ENCODE data around the gene THEMIS.
"Not testable (repeated sequence)": the region's sequence is repeated elsewhere in the genome, so short reads cannot be mapped to it uniquely, and the experiment has no call there.

Gene THEMIS, protein sequence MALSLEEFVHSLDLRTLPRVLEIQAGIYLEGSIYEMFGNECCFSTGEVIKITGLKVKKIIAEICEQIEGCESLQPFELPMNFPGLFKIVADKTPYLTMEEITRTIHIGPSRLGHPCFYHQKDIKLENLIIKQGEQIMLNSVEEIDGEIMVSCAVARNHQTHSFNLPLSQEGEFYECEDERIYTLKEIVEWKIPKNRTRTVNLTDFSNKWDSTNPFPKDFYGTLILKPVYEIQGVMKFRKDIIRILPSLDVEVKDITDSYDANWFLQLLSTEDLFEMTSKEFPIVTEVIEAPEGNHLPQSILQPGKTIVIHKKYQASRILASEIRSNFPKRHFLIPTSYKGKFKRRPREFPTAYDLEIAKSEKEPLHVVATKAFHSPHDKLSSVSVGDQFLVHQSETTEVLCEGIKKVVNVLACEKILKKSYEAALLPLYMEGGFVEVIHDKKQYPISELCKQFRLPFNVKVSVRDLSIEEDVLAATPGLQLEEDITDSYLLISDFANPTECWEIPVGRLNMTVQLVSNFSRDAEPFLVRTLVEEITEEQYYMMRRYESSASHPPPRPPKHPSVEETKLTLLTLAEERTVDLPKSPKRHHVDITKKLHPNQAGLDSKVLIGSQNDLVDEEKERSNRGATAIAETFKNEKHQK

DNA sequence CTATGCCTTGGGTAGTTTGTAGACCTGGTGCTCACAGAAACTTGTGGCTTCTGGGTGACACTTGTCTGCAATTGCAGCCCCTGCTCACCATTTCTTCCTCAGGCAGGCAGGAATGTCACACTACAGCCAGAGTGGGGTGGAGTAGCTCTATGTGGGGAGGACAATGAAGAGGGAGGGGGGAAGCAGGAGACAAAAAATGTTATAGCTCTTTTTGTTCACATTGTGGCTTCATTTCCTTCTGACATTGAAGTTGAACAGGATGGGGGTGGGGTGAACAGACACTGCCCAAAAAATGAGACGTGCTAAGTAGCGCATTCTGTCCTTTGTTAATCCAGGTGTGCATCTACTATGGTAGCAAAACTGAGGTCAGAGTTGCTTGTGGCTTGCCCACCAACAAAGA is at the start of gene THEMIS:
TSS of gene THEMIS (minus strand) at position 124 of the 400 bp plus-strand sequence. CDS start 126 bp downstream, outside the sequence.
- no peak for DNase-seq

DNA sequence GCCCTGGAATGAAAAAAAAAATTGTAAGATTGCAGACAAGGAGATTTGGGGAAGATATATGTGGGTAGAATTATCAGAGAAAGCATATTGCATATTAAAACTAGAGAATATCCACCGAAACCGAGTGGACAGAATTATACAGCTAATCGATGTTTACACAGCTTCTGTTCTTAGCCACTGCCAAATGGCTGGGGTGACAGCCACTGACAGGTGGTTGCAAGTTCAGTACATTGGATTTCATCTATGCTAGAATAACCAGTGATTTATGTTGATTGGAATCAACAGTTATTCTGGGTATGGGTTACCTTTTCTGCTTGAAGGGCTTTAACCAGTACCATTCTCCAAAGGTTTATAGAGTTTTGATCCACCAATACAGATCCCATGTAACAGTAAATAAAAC is 48.4 kb upstream of the THEMIS start:
- no peak for DNase-seq

DNA sequence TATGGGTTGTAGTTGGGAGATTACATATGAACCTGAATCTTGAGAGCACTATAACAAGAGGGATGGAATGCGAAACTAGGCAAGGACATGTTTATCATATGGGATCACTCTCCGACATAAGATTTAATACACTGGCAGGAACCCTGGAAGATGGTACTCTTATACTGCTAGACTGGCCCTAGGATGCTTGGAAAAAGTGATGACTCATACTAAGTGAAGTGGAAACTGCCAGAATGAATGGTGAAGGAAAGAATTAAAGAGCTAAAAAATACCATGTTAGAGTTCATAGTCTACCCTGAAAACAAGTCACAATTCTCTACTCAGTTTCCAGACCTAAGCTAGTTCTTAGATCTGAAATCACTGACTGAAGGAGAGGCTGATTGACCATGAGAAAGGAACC is 45.5 kb upstream of the THEMIS start:
- no peak for DNase-seq

DNA sequence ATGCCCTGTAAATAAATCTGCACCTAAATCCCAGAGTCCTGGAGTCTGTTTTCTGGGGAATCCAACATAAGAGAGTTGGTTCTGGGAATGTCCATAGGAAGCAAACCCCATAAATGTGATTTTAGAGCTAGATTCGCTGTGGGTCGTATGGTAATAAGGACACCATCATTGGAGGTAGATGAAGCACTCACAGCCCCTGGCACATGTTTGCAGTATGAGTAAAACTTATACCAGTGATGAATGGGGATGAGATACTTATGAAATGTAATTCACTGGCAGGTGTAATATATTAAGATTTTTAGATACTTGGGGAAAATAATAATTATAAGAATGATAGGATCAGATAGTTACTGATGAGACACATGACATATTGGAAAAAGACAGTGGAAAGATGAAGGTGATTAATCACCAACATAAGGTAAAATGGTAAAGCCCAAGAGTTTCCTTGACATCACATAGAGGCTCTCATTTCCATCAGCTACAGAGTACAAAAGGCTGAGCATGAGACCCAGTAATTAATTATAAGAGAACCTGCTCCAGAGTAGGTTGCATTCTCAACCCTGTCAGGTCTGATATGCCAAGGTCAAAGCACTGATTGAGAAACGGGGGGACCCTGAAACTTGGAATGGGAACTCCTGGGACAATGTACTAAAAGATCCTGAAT is 44.7 kb upstream of the THEMIS start:
- no peak for DNase-seq

DNA sequence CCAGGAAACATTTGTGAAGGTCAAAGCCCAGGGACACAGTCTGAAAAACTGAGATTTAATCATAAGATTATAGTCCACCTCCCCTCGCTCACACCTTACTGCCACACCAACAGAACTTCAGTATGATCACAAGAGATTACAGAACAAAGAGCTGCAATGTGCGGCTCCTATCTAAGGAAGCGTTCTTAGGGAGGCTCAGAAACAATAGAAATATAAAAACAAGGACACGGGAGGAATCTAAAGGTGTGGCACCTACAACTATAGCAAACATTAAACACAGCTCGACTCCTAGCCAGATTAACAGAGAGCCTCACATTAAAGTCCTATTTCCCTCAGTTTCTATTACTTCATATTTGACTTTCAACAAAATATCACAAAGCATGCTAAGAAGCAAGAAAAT is 40.4 kb upstream of the THEMIS start:
- no peak for DNase-seq

DNA sequence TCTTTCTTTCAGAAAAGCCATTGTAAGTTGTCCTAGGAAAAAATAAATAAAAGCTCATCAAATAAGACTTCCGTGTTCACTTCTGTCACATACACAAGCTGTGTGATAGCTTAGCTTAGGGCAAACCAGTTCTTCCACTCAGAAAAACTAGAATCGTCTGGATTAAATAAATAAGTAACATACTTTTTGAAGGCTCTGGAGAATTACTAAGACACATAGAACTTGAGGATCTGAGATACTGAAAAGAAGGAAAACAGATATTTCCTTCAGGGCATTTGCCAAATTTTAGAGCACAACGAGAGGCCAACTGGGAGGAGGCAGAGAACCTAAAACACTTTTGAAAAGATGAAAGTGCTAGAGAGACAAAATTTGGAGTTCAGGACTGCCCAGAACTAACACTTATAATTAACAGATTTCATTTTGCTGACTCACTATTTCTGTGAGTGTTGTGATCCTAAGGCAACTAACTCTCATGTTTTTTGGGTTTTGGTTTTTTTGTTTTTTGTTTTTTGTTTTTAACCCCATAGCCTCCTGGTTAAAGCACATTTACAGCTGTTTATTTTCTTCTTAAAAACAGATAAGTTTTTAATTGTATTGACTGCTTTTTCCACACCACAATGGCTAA is 38.7 kb upstream of the THEMIS start:
- DNase-seq: no peak

DNA sequence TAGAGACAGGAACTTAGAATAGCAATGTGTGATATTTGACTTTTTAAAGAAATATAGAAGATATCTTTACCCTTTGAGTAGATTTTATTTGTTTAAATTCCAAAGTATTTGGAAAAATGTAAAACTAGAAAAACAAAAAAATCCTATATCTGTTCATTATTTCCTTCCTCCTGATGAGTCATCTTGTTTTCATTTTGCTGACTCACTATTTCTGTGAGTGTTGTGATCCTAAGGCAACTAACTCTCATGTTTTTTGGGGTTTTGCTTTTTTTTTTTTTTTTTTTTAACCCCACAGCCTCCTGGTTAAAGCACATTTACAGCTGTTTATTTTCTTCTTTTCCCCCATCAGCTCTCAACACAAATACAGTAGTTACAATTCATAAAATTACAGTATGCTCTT is 37.8 kb upstream of the THEMIS start:
- DNase-seq: no peak

DNA sequence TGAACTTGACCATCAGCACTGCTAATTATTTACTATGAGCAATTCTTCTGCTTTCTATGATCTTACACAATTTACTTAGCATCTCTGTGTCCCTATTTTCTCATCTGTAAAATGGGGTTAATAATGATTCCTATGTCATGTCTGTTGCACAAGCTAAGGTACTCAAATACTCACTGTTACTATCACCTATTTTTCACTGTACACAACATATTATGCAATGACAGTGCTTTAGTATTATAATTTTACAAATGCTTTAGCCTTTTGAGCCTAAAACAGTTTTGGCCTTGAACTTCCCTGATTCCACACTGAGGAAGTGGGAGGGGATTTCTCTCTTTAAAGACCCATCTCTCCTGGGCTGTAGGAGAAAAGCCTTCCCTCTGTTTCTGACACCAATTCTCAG is 36.9 kb upstream of the THEMIS start:
- no peak for DNase-seq

DNA sequence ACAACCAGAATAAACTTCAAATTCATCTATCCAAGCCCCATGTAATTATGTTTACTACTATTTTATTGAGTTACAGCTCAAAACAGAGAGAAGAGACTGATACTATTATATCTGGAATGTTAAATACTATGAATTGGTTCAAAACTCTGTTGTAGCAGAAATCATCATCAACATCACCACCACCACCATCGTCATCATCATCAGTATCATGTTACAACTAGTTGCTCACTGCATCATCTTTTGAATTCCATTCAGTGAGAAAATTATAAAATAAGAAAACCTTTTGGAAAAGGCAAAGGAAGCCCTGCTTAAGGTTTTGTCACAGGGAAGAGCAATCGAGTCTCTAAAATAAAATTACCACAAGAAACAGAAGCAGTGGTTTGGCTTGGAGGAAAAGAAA is 36.2 kb upstream of the THEMIS start:
- DNase-seq: no peak

GRCh38 chr6:127934956-127935355 is 34.1 kb upstream of the THEMIS start:
- DNase-seq: no peak

DNA sequence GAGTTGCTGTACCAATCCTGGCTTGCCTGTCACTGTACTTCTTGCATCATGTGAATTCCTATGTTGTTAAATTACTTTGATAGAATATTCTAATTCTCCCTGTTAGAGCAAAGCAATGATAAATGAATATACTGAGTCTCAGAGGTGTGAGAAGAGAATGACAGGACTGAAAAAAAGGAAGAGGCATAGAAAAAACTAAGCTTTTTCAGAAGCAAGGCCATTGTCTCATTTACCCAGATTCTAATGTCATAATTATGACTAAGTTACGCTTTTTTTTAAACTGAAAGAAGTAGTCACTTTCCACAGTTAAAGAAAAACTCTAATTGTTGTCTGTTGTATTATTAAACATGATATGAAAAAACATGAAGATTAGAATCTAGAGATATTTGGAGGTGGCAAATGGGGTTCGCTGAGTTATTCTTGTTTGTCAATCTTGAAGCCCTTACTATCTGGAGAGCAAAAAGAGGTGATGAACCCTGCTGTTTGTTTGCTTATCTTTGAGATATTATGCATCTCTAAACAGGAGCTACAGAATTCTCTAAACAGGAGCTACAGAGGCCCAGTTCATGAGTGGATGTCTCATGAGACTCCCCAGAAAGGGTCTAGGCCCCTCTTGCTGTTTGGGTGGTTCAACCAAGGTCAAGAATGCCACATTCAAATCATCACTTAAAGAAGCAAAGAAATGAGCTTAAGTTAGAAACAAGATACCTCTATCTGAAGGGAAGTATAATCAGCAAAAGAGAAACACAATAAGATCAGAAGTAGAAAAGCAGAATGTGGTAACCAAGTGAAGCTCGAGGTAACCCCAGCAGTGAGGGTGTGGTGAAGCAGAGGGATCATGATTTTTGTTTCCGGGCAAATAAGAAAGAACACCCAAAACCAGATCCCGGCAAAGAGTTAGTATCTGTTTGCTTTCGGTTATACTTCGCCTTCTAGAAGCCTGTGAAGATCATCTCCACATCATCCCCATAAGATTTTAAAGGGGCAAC is 33.3 kb upstream of the THEMIS start:
- DNase-seq: no peak

- DNase-seq: no peak
Observed at GRCh38 chr6:127933137-127933536, 32.3 kb upstream of the THEMIS start.

DNA sequence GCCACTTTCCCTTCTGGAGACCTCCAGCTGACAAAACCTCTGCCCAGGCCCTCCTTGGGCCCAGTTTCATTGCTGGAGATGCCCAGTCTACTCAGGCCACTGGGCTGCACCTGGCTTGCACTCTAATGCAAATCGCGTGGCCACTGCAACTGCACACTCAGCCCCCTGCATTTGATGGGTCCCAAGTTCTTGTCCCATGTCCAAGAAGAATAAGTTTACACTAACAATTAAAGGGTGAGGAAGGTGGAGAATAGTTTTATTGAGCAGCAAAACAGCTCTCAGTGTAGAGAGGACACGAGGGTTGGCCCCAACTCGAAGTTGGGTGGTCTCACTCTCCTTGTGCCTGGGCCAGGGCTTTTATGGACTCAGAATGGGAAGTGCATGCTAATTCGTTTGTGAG is 31.9 kb upstream of the THEMIS start:
- no peak for DNase-seq

- DNase-seq: not testable (repeated sequence)
Observed at GRCh38 chr6:127926441-127926840, 25.6 kb upstream of the THEMIS start.

DNA sequence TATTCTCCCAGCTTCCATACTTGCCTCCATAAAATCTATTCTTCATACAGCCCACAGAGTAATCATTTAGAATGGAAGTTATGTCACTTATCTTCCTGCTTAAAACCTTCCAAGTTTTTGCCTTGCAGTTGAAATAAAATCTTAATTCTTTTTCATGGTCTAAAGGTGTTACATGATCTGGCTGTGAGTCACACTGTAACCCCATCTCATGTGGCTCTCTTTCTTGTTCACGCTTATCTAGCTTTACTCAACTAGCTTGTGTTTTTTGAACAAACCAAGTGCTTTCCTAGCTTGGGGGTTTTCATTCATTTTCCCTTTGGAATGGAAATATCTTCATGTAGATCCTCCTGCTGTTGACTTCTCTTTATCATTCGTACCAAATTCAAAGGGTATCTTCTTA is 23.6 kb upstream of the THEMIS start:
- no peak for DNase-seq

DNA sequence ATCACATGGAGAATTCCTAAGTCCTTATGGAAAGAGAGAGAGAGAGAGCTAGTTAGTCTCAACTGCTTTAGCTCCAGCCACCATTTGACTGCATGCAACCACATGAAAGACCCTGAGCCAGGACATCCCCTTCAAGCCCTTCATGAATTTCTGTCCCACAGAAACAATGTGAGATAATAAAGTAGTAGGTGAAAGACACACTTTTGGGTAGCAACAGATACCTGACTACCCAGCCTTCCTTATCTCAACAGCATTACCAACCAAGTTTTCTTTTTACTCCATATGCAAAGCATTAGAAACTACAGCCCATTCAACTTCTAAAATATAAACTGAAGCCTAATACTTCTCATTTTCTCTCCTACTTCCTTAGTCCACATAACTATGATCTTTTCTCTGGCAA is 23.2 kb upstream of the THEMIS start:
- DNase-seq: no peak

GRCh38 chr6:127923135-127923534 is 22.3 kb upstream of the THEMIS start:
- no peak for DNase-seq

DNA sequence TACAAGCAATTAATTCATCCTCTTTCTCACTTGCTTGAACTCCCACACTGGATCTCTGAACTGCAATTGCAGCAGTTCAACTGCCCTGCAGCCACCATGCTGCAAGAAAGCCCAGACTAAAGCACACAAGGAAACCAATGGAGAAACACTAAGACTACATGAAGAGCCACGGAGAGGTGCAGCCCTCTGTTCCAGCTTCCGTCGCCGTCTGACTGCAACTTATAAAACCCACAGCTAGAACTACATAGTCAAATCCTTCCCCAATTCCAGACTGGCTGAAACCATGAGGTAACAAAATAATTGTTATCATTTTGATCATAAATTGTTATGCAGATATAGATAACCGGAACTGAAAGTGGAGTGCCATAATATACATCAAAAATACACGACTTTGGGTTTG is 21.1 kb upstream of the THEMIS start:
- DNase-seq: no peak

- DNase-seq: no peak
Observed at GRCh38 chr6:127920804-127921203, 19.9 kb upstream of the THEMIS start.

DNA sequence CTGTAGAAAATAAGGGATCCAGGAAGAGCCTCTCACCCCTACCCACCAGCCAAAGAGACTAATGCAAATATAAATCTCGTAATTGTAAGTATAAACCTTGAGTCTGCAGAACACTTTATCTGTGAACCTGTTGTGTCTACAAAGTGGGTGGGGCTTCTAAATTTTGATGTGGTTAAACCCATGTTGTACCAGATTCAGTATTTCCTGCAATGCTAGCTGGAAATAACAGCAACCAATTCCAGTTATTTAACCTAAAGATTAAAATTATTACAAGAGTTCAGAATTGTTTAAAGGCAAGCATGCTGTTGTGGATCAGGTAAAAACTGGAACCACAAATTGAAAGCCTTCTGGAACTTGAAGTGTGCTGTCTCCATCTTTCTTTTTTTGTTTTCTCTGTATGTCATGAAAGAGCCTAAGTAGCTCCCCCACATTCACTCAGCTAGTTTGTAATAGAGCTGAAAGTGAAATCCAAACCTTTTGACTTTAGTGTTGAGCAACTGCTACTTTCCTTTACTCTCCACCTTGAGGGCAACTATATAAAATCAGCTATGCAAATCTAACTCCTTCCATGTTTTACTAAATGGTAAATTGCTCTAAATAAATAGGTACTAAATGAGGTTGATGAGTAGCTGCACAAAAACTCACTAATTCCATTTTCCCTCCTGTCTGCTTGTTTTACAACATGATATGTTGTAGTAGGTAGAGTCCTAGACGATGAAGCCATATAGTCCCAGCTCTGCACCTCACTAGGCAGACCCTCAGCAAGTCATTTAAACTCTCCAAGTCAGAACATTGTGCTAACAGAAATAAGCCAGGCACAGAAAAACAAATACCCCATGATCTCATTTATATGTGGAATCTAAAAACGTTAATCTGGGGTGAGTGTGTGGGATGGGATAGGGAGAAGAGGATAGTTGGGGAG is 17.9 kb upstream of the THEMIS start:
- no peak for DNase-seq

DNA sequence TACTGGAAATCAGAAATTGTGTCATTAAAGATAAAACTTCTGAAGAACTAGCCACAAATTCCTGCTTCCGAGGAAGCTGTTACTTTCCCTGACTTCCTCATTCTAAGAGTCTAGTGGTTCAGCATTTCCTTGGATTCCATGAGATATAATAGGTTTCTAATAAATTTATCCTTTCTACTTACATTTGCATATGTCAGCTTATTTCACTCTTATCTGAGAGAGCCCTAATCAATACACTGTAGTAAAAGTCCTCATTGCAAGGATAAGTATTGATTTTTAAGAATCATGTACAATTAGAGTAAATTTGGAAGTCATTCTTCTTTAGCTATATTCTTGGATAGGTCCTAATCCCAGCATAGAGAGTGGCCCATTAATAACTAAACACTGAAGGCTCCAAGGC is 16.9 kb upstream of the THEMIS start:
- no peak for DNase-seq
